ENCODE results near the gene C1orf35. TPM values are rescaled to one million over a fixed set of nuclear protein-coding genes. Genes with fewer than 3 reads are reported as not detected.

C1orf35 gene
- total RNA-seq, 1 experiment from 2014 or later = 24.9 TPM

- intact Hi-C loops (cut with micrococcal nuclease; ENCODE audit: unreplicated experiment) (no loop called here), in situ Hi-C loops (cut with HindIII; ENCODE audit: low pct_unique_long_range_greater_than_20kb, low sequenced_read_pairs) (no loop called here)
- CTCF ChIA-PET = interaction anchor here (1.2 kb wide), 1 partner anchor 25 kb away, joined by 3 read pairs; the partner anchor contains the start of gene IBA57
- POLR2A ChIA-PET = no interaction called here
- TF ChIP-seq REST (IDR thresholded peaks at IDR 0.05; ENCODE audit: insufficient read depth in 1 of 2, low read depth in 2 of 2, low read length in 1 of 2) (peak in 1 of 2 experiments; percentile 44; a peak in 1 of 4 replicates), SIN3A (IDR thresholded peaks at IDR 0.05; ENCODE audit: borderline replicate concordance, insufficient read depth, low read depth, low read length) (peak; percentile 87; the same call in 1 of the 2 replicates), TCF7L2 (IDR thresholded peaks at IDR 0.05; ENCODE audit: low read depth, low read length) (peak; percentile 100), POLR2AphosphoS5 (IDR thresholded peaks at IDR 0.05; ENCODE audit: low read depth, low read length) (no peak; the same call in 1 of the 2 replicates)
- peak within 1 kb of the TSS; percentile 95 to 96 for H3K4me3 ChIP-seq (ENCODE audit: low read depth in 2 of 2, low read length in 2 of 2)
- BruUV-seq (replicated peaks) = TSS peak; percentile 74
- H3K27me3 ChIP-seq (ENCODE audit: control insufficient read depth, insufficient read depth, low read length) = peaks cover 6% of the 10 kb centered on the region; the same call in 1 of the 2 replicates
- H3K27ac ChIP-seq (ENCODE audit: low read length) = peak within 1 kb of the TSS; percentile 94
- no peaks in the 10 kb centered on the region for H3K9me3 ChIP-seq (ENCODE audit: control insufficient read depth, insufficient read depth, low read depth, low read length)
- DNase-seq (ENCODE audit: low read depth, low spot score) = peak; percentile 94
- peaks cover 3% of the 10 kb centered on the region; the same call in 1 of the 2 replicates for H3K36me3 ChIP-seq (ENCODE audit: control insufficient read depth, insufficient read depth, low read length)
- ATAC-seq = peak; percentile 97
- peaks cover 13% of the 10 kb centered on the region for H3K4me1 ChIP-seq (ENCODE audit: control insufficient read depth, insufficient read depth, low read length)
These were observed 37.0 kb upstream of the C1orf35 start, which contains the start of gene GUK1 for GRCh38 chr1:228139931-228140723. Gene GUK1 (plus strand): TSS chr1:228140279. CDS start chr1:228140303, 24 bp downstream.

GRCh38 chr1:228139406-228139930 is 36.3 kb upstream of the C1orf35 start:
- POLR2A ChIA-PET = no interaction called here
- intact Hi-C loops (cut with micrococcal nuclease; ENCODE audit: unreplicated experiment) (no loop called here), in situ Hi-C loops (cut with HindIII; ENCODE audit: low pct_unique_long_range_greater_than_20kb, low sequenced_read_pairs) (no loop called here)
- peaks cover 7% of the 10 kb centered on the region; the same call in 1 of the 2 replicates for H3K27me3 ChIP-seq (ENCODE audit: control insufficient read depth, insufficient read depth, low read length)
- H3K4me3 ChIP-seq (ENCODE audit: low read depth in 2 of 2, low read length in 2 of 2) = peak overlapping the region; percentile 95 to 96
- peaks cover 3% of the 10 kb centered on the region; the same call in 1 of the 2 replicates for H3K36me3 ChIP-seq (ENCODE audit: control insufficient read depth, insufficient read depth, low read length)
- H3K27ac ChIP-seq (ENCODE audit: low read length) = peak overlapping the region; percentile 94
- CTCF ChIA-PET = interaction anchor here (1.2 kb wide), 1 partner anchor 26 kb away, joined by 3 read pairs; the partner anchor contains the start of gene IBA57
- TF ChIP-seq POLR2AphosphoS5 (IDR thresholded peaks at IDR 0.05; ENCODE audit: low read depth, low read length) (no peak; the same call in 1 of the 2 replicates), CTCF (IDR thresholded peaks at IDR 0.05) (no peak), REST (IDR thresholded peaks at IDR 0.05; ENCODE audit: insufficient read depth in 1 of 2, low read depth in 2 of 2, low read length in 1 of 2) (no peak), SIN3A (IDR thresholded peaks at IDR 0.05; ENCODE audit: borderline replicate concordance, insufficient read depth, low read depth, low read length) (no peak), TCF7L2 (IDR thresholded peaks at IDR 0.05; ENCODE audit: low read depth, low read length) (no peak)
- BruUV-seq (replicated peaks) = no TSS peak
- H3K9me3 ChIP-seq (ENCODE audit: control insufficient read depth, insufficient read depth, low read depth, low read length) = no peaks in the 10 kb centered on the region
- DNase-seq (ENCODE audit: low read depth, low spot score) (no peak), ATAC-seq (no peak)
- peaks cover 13% of the 10 kb centered on the region for H3K4me1 ChIP-seq (ENCODE audit: control insufficient read depth, insufficient read depth, low read length)
